Measurements from ENCODE around the gene NPM1.

Gene NPM1

GRCh38 chr5:171428168-171428696 is 40.6 kb downstream of the NPM1 start:
- DNase-seq (ENCODE audit: low read depth): no peak

GRCh38 chr5:171428809-171429542 is 41.3 kb downstream of the NPM1 start:
- DNase-seq (ENCODE audit: low read depth): no peak

- DNase-seq (ENCODE audit: low read depth): no peak
Measured at GRCh38 chr5:171429543-171429910, 41.9 kb downstream of the NPM1 start.

- DNase-seq (ENCODE audit: low read depth): no peak
Measured at GRCh38 chr5:171431251-171431777, 43.7 kb downstream of the NPM1 start.

GRCh38 chr5:171432076-171432475 is 44.4 kb downstream of the NPM1 start:
- DNase-seq (ENCODE audit: low read depth): no peak

GRCh38 chr5:171432583-171433351 is 45.1 kb downstream of the NPM1 start:
- no peak for DNase-seq (ENCODE audit: low read depth)

GRCh38 chr5:171433352-171433698 is 45.7 kb downstream of the NPM1 start:
- DNase-seq (ENCODE audit: low read depth): no peak

- no peak for DNase-seq (ENCODE audit: low read depth)
Measured at GRCh38 chr5:171433982-171434676, 46.5 kb downstream of the NPM1 start.

GRCh38 chr5:171434874-171435273 is 47.2 kb downstream of the NPM1 start:
- DNase-seq (ENCODE audit: low read depth): no peak

- DNase-seq (ENCODE audit: low read depth): no peak
Measured at GRCh38 chr5:171435908-171436307, 48.3 kb downstream of the NPM1 start.

- no peak for DNase-seq (ENCODE audit: low read depth)
Measured at GRCh38 chr5:171436804-171437285, 49.2 kb downstream of the NPM1 start.

GRCh38 chr5:171437286-171437821 is 49.7 kb downstream of the NPM1 start:
- no peak for DNase-seq (ENCODE audit: low read depth)

GRCh38 chr5:171438738-171439137 is 51.1 kb downstream of the NPM1 start:
- no peak for DNase-seq (ENCODE audit: low read depth)

GRCh38 chr5:171441246-171441791 is 53.7 kb downstream of the NPM1 start:
- no peak for DNase-seq (ENCODE audit: low read depth)

- no peak for DNase-seq (ENCODE audit: low read depth)
Measured at GRCh38 chr5:171442287-171443042, 54.8 kb downstream of the NPM1 start.

GRCh38 chr5:171444582-171444981 is 56.9 kb downstream of the NPM1 start:
- no peak for DNase-seq (ENCODE audit: low read depth)

GRCh38 chr5:171445644-171446516 is 58.2 kb downstream of the NPM1 start:
- DNase-seq (ENCODE audit: low read depth): no peak

GRCh38 chr5:171447226-171447625 is 59.6 kb downstream of the NPM1 start:
- DNase-seq (ENCODE audit: low read depth): no peak

GRCh38 chr5:171449426-171449825 is 61.8 kb downstream of the NPM1 start:
- no peak for DNase-seq (ENCODE audit: low read depth)
